ENCODE data around the gene CPSF4L.
"Not testable (repeated sequence)": the region's sequence is repeated elsewhere in the genome, so short reads cannot be mapped to it uniquely, and the experiment has no call there.

CPSF4L gene, protein sequence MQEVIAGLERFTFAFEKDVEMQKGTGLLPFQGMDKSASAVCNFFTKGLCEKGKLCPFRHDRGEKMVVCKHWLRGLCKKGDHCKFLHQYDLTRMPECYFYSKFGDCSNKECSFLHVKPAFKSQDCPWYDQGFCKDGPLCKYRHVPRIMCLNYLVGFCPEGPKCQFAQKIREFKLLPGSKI

DNA sequence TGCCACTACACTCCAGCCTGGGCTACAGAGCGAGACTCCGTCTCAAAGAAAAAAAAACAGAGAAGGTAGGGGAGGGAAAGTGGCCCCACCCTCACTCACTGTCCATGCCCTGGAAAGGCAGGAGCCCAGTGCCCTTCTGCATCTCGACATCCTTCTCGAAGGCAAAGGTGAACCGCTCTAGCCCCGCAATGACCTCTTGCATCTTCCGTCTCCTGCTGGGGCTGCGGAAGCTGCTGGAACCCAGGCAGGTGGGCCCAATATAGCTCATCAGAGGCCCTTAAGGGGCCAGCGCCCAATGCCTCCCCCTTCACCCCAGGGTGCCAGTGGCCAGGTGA, at the start of gene CPSF4L:
CPSF4L (minus strand) TSS at position 264 of the 335 bp plus-strand sequence; CDS start at position 202, 62 bp downstream.
- DNase-seq: no peak

DNA sequence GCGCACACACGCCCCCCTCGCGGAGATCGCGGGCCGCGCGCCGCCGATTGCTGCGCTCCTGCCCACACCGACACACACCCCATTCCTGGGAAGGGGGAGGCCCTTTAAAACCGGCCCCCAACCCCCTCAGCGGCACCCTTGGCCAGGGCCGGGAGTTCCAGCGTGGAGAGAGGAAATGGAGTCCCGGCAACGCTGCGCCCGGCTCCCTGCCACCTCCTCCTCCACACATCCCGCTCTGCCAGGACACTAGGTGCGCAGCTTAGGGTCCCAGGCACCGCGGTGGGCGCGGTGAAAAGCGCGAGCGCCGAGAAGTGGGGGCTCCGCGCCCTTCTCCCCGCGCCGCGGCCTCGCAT, 49.7 kb upstream of the CPSF4L start:
- DNase-seq: no peak

DNA sequence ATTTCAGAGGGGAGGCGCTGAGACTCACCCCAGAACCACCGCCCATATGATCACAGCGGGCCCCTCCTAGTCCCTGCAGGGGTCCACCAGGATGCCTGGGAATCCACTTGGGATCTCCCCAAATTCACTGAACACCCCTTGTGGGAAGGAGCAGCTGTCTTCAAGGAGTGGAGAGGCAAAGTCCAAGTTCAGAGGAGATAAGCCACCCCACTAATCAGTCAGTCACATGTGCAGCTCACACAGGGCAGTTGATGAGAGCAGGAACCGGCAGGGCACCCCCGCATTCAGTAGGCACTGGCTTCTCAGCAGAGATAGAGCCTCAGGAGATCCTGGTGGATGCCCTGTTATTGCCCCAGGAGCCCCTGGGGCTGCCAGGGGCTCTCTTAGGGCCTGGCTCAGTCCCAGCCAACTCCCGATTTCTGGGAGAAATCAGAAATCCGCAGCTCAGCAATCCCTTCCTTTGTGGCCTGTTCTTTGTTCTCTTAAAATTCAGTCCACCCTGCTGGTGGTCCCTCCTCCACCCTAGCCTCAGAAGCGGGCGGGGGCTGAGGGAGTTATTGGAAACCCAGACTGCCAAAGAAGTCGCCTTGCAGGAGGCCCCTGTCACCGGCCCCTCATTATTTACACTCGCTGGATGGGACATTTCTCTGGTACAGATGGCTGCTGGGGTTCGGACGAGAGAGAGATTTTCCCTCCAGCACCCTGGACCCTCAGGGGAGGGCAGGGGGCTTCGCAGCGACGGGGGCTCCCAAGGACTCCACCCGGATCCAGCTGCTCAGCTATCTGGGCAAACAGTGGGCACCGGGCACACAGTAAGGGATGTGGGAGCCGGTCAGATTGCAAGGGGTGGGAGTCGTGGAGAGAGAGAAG, 48.3 kb upstream of the CPSF4L start:
- DNase-seq: no peak

DNA sequence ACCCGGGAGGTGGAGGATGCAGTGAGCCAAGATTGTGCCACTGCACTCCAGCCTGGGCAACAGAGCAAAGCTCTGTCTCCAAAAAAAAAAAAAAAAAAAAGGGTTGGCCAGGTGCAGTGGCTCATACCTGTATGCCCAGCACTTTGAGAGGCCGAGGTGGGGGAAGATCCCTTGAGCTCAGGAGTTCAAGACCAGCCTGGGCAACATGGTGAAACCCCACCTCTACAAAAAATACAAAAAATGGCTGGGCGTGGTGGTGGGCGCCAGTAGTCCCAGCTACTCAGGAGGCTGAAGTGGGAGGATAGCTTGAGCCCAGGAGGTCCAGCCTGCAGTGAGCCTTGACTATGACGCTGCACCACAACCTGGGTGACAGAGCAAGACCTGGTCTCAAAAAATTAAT, 47.3 kb upstream of the CPSF4L start:
- not testable (repeated sequence) for DNase-seq

DNA sequence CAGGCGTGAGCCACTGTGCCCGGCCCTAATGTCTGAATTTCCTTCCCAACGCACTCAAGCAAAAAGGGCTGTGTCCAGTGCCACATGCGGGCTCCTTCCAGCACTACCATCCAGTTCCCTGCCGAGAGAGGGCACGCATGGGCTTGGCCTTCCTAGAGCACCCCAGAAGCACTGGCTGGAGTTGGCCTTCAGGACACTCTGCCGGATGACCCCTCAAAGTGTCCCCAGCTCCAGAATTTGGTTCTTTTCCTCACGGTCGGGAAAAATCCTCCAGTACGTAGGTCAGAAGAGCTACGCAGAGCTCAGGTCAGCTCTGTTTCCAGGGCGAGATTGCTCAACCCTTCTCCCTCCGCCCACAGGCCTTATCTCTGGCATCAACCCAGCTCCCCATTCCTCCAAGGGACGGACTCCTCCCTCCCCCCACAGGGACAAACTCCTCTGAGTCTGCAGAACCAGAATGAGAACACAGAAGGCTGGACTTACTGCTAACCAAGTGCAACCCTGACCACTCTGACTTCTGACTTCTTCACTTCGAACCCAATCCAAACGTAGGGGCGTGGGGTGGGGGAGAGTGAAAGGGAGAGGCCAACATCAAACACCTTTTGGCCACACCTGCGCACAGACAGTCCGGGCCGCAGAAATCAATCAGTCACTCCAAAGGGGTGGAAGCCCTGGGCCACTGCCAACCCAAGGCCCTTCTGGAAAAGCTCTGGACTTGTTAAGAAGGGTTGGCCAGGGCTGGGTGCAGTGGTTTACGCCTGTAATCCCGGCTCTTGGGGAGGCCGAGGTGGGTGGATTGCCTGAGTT, 46.5 kb upstream of the CPSF4L start:
- no peak for DNase-seq

DNA sequence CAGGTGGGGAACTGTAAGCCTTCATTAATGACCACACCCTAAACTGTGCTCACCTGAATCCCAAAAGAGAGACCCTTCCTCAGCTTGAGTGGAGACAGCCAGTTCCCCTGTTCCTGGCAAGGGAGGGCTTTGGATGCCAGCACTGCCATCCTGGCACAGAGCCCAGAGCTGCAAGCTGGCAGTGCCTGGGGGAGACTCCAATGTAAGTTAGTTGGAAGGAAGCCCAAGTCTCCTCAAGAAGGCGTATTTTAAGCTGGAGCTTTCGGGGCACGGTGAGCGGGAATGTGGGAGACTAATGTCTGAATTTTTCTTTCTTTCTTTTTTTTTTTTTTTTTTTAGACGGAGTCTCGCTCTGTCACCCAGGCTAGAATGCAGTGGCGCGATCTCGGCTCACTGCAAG, 45.5 kb upstream of the CPSF4L start:
- DNase-seq: no peak

DNA sequence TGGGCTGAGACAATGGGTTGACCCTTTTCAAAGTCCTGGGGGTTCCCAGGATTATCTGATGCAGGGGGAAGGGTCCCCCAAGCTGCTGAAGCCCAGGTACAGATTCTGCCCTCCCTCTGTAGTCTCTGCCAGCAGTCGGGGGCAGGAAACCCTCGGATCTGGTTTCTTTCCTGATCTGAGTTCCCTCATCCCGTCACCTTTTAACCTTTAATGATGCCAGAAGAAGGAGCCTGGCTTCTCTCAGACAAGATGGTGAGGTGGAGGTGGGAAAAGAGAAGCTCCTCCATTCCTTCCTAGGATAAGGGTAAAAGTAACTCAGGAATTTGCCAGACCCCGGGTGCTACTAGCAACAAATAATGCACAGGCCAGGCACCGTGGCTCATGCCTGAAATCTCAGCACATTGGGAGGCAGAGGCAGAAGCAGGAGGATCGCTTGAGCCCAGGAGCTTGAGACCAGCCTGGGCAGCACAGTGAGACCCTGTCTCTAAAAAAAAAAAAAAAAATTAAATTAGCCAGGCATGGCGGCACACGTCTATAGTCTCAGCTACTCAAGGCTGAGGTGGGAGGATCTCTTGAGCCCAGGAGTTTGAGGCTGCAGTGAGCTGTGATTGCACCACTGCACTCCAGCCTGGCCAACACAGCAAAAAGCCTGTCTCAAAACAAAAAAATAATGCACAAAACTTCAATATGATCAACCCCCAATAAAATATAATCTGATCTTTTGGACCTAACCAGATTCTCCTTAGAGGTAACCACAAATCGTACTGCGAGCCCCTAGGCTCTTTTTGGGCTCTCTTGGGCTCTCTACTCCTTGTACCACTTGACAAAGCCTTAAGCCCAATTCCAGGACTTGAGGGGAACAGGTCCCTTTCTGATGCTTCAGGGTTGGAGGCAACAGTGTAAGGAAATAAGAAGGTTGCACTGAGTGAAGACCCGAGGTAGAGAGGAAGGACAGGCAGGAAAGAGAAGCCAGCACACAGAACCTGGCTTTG, 44.5 kb upstream of the CPSF4L start:
- no peak for DNase-seq

DNA sequence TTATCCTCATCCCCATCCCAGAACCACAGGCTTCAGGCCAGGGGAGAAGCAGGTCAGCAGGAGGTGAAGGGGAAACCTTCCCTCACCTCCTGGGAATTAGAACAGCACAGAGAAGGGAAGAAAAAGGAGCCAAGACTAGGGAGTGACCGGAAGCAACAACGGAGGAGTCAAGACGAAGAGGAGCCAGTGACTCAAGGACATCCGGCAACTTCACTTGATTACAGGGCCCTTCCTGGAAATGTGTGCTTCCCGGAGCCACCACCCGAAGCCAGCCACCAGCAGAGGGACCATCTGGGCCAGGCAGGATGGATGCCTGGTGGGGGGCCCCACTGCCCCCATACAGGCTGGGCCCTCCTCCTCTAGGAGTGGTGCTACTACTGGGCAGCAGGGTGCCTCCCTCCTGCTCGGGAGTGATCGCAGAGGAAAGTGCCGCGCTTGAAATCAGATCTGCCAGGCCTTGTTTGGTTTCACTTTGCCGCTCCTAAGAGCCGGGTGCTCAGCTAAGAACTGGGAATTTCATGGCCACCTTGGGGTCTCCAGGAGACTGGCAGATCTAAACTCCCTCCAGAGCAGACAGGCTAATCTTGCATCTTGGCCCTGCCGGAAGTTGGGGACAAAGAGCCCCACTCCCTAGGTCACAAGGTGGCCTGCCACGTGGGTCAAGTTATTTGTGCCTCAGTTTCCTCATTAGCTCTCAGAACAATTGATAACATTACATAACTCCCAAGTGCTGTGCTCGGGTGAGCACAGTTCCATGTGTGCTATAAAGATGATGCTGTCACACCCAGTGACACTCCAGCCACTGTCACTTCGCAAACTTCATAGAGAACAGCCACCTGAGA, 43.5 kb upstream of the CPSF4L start:
- no peak for DNase-seq

DNA sequence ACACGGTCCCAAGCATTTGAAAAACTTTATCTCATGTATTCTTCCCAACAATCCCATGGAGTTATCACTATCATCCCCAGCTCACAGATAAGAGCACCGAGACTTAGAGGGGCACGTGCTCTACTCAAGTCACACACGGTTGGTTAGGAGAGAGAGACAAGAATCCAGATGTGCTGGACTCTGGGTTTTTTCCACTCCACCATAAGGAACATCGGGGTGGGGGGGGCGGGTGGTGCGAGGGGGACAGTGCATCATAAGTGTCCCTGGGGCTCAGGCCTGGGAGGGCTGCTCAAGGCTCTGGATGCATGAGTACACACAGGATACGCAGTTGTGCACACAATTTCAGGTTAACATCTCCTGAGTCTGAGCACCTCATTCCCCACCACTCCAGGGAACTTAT, 42.8 kb upstream of the CPSF4L start:
- DNase-seq: no peak

DNA sequence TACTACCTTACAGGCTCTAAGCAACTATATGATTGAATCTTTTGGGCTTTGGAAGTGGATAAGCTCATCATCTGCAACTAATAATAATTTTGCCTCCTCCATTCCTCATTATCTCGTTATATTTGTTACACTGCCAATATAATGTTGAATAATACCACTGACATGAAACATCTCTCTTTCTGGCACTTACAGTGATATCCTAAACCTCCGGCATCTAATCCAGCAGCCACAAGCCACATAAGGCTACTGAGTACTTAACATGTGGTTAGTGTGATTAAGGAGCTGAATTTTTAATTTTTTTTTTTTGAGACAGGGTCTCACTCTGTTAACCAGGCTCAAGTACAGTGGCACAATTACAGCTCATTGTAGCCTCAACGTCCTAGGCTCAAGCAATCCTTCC, 40.5 kb upstream of the CPSF4L start:
- no peak for DNase-seq

DNA sequence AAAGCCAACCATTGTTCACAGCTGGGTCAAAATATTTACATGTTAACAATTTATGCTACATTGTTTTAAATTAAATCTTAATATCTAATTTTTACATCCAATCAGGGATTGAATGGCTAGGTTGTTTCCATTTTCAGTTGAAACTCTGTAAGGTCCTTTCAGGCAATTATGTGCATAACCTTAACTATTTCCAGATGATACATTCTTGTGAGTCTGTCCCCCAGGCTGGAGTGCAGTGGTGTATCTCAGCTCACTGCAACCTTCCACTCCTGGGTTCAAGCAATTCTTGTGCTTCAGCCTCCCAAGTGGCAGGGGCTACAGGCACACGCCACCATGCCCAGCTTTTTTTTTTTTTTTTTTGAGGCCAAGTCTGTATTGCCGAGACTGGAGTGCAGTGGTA, 39.7 kb upstream of the CPSF4L start:
- no peak for DNase-seq

DNA sequence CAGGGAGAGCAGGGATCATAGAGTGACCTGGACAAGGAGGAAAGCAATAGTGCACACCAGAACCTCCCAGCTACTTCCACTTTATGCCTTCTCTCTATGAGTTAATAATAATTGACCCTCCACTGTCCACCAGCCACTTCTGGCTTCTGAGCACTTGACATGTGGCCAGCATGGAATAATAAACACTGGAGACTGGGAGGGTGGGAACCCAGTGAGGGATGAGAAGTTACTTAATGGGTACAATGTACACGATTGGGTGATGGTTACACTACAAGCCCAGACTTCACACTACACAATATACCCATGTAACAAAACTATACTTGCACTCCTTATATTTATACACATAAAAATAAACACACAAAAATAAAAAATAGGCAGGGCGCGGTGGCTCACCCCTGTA, 38.7 kb upstream of the CPSF4L start:
- DNase-seq: no peak

DNA sequence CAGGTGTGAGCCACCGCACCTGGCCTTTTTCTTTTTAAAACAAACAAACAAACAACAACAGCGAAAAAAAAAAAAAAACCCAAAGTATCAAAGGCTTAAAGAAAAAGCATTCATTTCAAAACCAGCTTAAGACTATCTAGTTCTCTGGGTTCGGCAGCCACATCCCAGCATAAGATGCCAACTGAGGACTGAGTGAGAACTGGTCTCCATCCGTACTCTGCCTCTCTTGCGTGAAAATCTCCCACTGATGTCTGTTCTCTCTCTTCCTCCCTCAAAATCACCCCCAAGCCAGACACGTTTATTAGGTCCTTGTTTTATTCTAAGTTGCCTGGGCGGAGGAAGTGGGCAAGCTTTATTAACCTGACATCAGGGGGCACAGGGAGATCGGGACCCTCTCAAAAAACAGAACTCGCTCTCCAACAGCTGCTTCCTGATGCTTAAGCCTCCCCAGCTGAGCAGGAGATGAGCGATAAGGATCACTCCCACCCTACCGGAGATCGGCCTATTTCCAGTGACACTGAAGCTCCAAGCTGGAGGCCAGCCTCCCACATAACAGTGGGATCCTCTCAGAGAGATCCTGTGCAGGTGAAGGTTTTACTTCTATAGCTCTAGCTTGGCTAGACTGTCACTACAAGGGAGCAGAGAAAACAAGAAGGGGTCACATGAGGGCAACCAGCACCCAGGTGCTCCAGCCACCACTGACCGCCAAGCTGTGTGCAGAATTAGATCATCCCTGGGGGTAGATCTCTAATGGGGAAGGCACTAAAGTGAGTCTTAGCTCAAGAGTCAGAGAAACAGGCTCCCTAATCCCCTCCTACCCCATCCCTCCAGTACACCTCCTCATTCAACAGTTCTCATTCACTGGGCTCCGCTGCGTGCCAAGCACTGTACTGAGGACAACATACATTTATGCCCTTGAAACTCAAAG, 36.5 kb upstream of the CPSF4L start:
- DNase-seq: no peak

DNA sequence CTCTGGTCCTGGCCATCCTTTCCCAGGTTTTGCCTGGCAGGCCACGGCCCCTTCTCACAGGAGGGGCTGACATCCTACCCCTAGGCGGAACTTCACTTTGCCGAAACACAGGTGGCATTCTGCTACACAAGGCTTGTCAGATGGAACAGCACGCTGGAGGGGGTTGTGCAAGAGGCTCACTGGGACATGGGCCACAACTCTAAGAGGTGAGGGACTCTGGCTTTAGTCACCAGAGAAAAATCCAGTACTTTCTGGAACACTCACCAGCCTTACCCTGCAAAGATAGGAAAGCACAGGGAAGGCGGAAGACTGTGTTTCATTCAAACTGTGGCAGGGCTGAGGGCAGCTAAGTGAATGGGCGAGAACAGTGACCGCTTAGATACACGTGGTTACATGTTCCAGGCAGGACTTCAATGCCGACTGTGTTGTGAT, 31.8 kb upstream of the CPSF4L start:
- no peak for DNase-seq

DNA sequence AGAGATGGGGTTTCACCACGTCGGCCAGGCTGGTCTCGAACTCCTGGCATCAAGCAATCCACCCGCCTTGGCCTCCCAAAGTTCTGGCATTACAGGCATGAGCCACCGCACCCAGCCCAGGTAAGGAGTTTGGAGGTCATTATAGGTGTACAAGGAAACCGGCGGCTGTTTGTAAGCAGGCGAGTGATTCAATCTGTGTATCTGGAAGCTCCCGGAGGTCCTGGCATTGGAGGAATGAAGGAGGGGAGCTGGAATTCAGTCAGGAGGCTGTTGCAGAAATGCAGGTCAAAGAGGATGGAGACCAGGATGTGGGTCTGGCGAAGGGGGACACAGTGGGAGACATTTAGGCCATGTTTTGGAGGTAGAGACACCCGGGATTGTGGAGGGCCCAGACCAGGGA, 31.4 kb upstream of the CPSF4L start:
- no peak for DNase-seq

DNA sequence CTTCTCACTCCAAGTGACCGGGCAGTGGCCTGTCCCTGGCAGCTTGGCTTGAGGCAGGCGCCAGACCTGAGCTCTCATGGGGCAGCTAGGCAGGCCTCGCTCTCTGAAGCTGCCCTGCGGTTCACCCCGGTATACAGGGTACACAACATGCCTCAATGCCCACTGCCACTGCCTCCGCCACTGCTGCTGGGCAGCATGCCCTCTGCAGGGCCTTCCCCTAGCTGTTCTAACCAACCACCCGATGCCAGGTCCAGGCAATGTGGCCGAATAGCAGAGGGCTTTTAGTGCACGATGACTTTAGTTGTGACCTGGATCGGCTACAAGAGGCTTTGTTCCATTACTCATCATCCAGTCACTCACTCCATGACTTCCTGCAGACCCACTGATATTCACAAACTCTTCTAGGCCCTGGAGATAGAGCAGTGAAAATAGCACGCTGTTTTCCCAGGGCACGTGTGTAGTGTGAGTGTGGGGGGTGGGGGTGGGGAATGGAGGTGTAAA, 30.4 kb upstream of the CPSF4L start:
- no peak for DNase-seq

DNA sequence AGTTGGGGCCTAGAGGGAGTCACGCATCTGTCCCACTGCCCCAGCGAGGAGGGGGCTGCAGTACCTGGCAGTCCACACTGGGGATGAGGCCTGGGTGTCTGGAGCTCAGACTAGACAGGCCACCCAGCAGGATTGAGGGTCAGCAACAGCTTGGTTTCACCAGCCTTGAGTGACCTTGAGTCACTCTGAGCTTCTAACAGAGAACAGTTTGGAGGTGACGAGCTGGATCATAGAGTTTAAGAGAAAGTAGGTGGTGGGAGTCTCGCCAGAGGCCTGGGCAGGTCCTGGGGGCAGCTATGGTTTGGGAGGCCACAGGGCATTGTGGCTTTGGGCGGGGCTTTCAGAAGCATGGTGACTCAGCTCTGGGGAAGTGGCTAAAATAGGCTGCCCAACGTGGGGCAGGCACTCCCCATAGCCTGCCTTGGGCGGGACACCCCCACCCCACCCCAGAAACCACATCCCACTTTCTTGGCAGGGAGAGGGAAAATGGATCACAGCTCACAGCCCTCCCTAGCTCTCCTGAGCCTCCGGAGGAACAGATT, 29.7 kb upstream of the CPSF4L start:
- DNase-seq: no peak

DNA sequence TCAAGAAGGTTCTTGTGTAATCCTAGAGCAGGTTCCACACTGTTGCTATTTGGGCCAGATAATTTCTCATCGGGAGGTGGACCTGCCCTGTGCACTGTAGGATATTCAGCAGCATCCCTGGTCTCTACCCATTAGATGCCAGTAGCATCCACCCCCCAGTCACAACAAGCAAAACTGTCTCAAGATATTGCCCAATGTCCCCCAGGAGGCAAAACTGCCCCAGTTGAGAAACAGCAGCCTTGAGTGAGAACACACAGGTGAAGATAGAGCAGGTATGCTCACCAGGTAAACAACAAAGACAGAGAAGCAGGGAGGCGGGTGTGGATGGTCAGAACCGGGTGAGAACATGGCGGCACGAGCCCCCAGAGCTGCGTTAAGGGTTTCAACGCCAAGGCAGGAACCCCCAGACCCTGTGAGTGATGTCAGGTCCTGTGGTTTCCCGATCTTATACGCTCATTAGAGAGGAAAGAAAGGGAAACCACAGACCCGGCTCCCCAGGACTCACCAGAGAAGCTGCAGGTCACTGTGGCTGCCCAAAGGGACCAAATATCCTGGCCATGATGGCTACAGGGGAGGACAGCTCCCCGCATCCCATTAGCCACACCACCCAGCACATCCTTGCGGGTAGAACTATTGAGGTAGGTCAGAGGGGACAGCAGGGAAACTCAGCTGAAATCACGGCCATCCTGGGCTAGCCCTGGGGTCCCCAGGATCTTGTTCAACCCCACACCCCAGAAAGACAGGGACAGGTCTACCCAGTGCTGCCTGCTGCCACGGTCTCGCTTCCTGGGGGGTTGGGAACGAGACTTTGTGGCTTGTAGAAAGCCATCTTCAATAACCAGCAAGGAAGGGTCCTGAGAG, 28.9 kb upstream of the CPSF4L start:
- DNase-seq: no peak
